ENCODE results near the gene GARNL3. TPM values are rescaled to one million over a fixed set of nuclear protein-coding genes. Genes with fewer than 3 reads are reported as not detected.

GARNL3 gene
- total RNA-seq, 2 experiments from 2014 or later: 3.8 to 4.2 TPM

DNA sequence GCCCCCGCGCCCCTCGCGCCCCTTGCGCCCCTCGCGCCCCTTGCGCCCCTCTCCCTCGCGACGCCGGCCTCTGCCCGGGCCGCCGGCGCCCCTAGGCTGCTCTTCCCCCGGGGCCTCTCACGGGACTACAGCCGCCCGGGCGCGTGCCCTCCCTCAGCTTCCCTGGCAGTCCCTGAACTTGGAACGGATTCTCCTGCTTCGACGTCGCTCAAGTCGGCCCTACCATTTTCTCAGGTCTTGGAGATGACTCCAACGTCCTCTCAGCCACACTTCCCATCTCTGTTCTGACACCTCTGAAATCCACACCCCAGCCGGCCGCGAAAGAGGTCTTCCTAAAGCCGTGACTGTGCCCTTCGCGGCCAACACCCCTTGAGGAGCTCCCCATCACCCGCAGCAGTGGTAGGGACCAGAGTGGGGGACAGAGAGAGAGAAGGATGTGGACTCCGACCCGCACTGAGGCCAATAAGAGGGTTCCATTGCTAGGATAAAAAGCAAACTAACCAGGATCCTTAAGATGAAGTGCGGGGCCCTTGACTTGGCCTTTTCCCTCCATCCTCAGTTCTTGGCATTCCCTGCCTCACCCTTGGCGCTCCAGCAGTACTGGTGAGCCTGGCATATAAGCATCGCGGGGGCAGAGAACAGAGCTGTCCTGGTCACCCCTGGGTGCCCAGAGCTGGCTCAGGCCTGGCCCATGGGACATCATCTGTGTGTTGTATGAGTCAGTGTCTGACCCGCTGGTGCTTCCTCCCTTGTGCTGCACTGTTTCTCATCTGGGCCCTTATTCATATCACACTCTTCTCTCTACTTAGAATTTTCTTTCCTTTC is 38.6 kb upstream of the GARNL3 start:
- CTCF ChIA-PET: interaction anchor here (0.8 to 1.2 kb wide), 2 partner anchors 11 to 19 kb away, joined by 3 to 4 read pairs; no protein-coding TSS in a partner anchor
- no peaks in the 10 kb centered on the region for H3K36me3 Mint-ChIP-seq (ENCODE audit: low read depth)
- no peaks in the 10 kb centered on the region for H3K9me3 Mint-ChIP-seq
- peaks cover 20% of the 10 kb centered on the region for H3K27me3 Mint-ChIP-seq
- no peak for TF ChIP-seq CTCF (IDR thresholded peaks at IDR 0.05)
- ATAC-seq: no peak
- intact Hi-C loops (cut with micrococcal nuclease): loop anchor here (10.0 kb wide), 1 partner anchor 169 kb away; the partner anchor contains the start of gene SLC2A8
- H3K4me1 Mint-ChIP-seq (ENCODE audit: low read depth): peaks cover 31% of the 10 kb centered on the region
- H3K27ac Mint-ChIP-seq: peak overlapping the region; percentile 69
- peak overlapping the region; percentile 79 for H3K4me3 Mint-ChIP-seq
- DNase-seq: peak; percentile 9
- POLR2A ChIA-PET: interaction anchor here (0.6 to 4.0 kb wide), 6 partner anchors 9 to 387 kb away, joined by 3 to 28 read pairs (median 4); partner anchors contain the start of genes LRSAM1, RPL12 and ZNF79

DNA sequence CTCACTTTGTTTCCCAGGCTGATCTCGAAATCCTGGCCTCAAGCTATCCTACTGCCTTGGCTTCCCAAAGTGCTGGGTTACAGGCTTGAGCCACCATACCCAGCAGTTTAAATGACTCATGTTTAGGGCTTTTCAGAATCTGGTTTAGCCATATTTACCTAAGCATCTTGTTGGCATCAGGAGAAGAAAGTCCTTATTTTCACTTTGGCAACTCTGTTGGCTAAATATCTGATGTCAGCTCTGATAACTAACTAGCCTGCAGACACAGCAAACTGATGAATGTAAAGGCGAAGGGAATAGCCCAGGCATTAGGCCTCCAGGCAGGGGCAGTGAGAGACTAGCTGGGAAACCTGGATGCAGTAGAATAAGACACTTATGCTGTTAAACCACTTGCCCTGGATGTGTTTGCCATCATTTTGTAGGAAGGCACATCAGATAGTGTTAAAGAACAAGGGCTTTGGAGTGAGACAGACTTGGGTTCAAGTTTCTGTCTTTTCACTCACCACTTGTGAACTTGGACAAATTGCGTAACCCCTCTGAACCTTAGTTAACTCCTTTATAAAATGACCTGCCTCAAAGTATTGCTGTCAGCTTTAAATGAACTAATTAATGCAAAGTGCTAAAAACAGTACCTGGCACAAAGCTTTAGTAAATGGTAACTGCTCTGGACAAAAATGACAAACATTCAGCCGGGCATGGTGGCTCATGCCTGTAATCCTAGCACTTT is 34.7 kb upstream of the GARNL3 start:
- Mint-ChIP-seq H3K4me1 (ENCODE audit: low read depth) (peaks cover 8% of the 10 kb centered on the region), H3K36me3 (ENCODE audit: low read depth) (no peaks in the 10 kb centered on the region), H3K4me3 (no peak overlapping the region), H3K27ac (no peak overlapping the region), H3K9me3 (no peaks in the 10 kb centered on the region), H3K27me3 (peaks cover 19% of the 10 kb centered on the region)
- no peak for ATAC-seq
- TF ChIP-seq CTCF (IDR thresholded peaks at IDR 0.05): no peak
- intact Hi-C loops (cut with micrococcal nuclease): loop anchor here (10.0 kb wide), 1 partner anchor 165 kb away; the partner anchor contains the start of gene SLC2A8
- CTCF ChIA-PET: interaction anchor here (1.1 kb wide), 1 partner anchor 51 kb away, joined by 3 read pairs; no protein-coding TSS in a partner anchor
- no peak for DNase-seq
- POLR2A ChIA-PET: interaction anchor here (1.8 kb wide), 1 partner anchor 15 kb away, joined by 6 read pairs; no protein-coding TSS in a partner anchor

GRCh38 chr9:127231666-127232065 is 32.9 kb upstream of the GARNL3 start:
- intact Hi-C loops (cut with micrococcal nuclease): no loop called here
- Mint-ChIP-seq H3K36me3 (ENCODE audit: low read depth) (no peaks in the 10 kb centered on the region), H3K4me1 (ENCODE audit: low read depth) (no peaks in the 10 kb centered on the region), H3K9me3 (no peaks in the 10 kb centered on the region), H3K4me3 (no peak overlapping the region), H3K27ac (no peak overlapping the region), H3K27me3 (peaks cover 20% of the 10 kb centered on the region)
- DNase-seq: no peak
- ChIA-PET POLR2A (no interaction called here), CTCF (no interaction called here)
- no peak for TF ChIP-seq CTCF (IDR thresholded peaks at IDR 0.05)
- no peak for ATAC-seq

- no peak for TF ChIP-seq CTCF (IDR thresholded peaks at IDR 0.05)
- Mint-ChIP-seq H3K4me1 (ENCODE audit: low read depth) (no peaks in the 10 kb centered on the region), H3K27ac (no peak overlapping the region), H3K9me3 (no peaks in the 10 kb centered on the region), H3K36me3 (ENCODE audit: low read depth) (no peaks in the 10 kb centered on the region), H3K4me3 (no peak overlapping the region), H3K27me3 (peaks cover 19% of the 10 kb centered on the region)
- DNase-seq (no peak), ATAC-seq (no peak)
- intact Hi-C loops (cut with micrococcal nuclease): no loop called here
- ChIA-PET CTCF (no interaction called here), POLR2A (no interaction called here)
These were observed 31.6 kb upstream of the GARNL3 start for GRCh38 chr9:127232833-127233549.
